H1 (cell line): ENCODE measurements around the gene LIX1L.

Source experiments
- ASH2L ChIP-seq: fragments of 200-600, 300-600 bp; sonication (generic); IDR thresholded peaks from one replicate; pipeline ENCODE4 v1.7.1; 2017; ENCODE audit warnings: low read length
- ATF3 ChIP-seq: IDR thresholded peaks from 2 replicates; pipeline ENCODE4 v1.6.1; 2011; ENCODE audit warnings: low read depth, mild to moderate bottlenecking, low read length; ENCODE audit not compliant: insufficient read depth
- CBX5 ChIP-seq: fragments of 300-800, 300-1000 bp; sonication (generic); IDR thresholded peaks from 2 replicates; pipeline ENCODE4 v1.7.1; 2016; ENCODE audit warnings: antibody characterized with exemption, low read length, low read depth
- CTCF ChIP-seq, 3 experiments: IDR thresholded peaks; 1 replicate in 2 of 3; 2 replicates in 1 of 3; pipeline versions ENCODE4 v1.5.1 to v1.6.1; 2011; ENCODE audit warnings: low read length in 3 of 3, mild to moderate bottlenecking in 3 of 3, inconsistent platforms in 2 of 3, low read depth in 1 of 3, moderate library complexity in 1 of 3; ENCODE audit not compliant: insufficient read depth in 1 of 3; ENCODE audit errors: control extremely low read depth in 1 of 3
- EZH2 ChIP-seq: fragments of 200-600 bp; sonication (generic); IDR thresholded peaks from 2 replicates; pipeline ENCODE4 v1.7.1; 2012; ENCODE audit warnings: low read depth, mild to moderate bottlenecking, moderate library complexity, low read length, inconsistent platforms; ENCODE audit not compliant: severe bottlenecking
- HDAC2 ChIP-seq, 2 experiments: fragments of 300-600 bp in 1 of 2; sonication (generic) in 1 of 2; IDR thresholded peaks; 2 replicates each; pipeline ENCODE4 v1.6.1; 2011 to 2012; ENCODE audit warnings: low read depth in 2 of 2, low read length in 2 of 2, mild to moderate bottlenecking in 2 of 2, moderate library complexity in 2 of 2, borderline replicate concordance in 1 of 2, inconsistent platforms in 1 of 2
- SAP30 ChIP-seq: fragments of 300-600 bp; sonication (generic); IDR thresholded peaks from 2 replicates; pipeline ENCODE4 v1.7.1; 2012; ENCODE audit warnings: low read length, moderate library complexity, mild to moderate bottlenecking, inconsistent platforms; ENCODE audit not compliant: insufficient read depth, insufficient replicate concordance
- ZNF274 ChIP-seq: IDR thresholded peaks from 2 replicates; pipeline ENCODE4 v1.7.0; 2012; ENCODE audit warnings: low read length, borderline replicate concordance; ENCODE audit errors: extremely low read depth

GRCh38 chr1:145994391-145995120 lies 36.7 kb upstream of the LIX1L start:
- TF ChIP-seq CTCF (IDR thresholded peaks at IDR 0.05; ENCODE audit: control extremely low read depth in 1 of 3, insufficient read depth in 1 of 3, low read depth in 1 of 3, low read length in 3 of 3): no peak
- TF ChIP-seq ASH2L: no peak
- TF ChIP-seq SAP30: no peak
- TF ChIP-seq ATF3: no peak
- no peak for TF ChIP-seq CBX5
- TF ChIP-seq ZNF274: no peak
- no peak for TF ChIP-seq EZH2
- no peak for TF ChIP-seq HDAC2 (IDR thresholded peaks at IDR 0.05; ENCODE audit: borderline replicate concordance in 1 of 2, low read depth in 2 of 2, low read length in 2 of 2)
